ENCODE results near the gene CCDC9B.

Gene CCDC9B

GRCh38 chr15:40320409-40320808 lies 20.3 kb downstream of the CCDC9B start (continued):
- no peak for TF ChIP-seq CSRNP3 (CRISPR knock-in tag; IDR thresholded peaks at IDR 0.05)

GRCh38 chr15:40317580-40317979 lies 23.2 kb downstream of the CCDC9B start:
- ATAC-seq, result no peak
- TF ChIP-seq CSDC2 (CRISPR knock-in tag; IDR thresholded peaks at IDR 0.05) (no peak), TOX (CRISPR knock-in tag; IDR thresholded peaks at IDR 0.05; ENCODE audit: borderline replicate concordance) (no peak), POU6F1 (CRISPR knock-in tag; IDR thresholded peaks at IDR 0.05; ENCODE audit: borderline replicate concordance, low read depth) (no peak), ISL1 (CRISPR knock-in tag; IDR thresholded peaks at IDR 0.05) (no peak), RARB (CRISPR knock-in tag; IDR thresholded peaks at IDR 0.05) (no peak), SNAI2 (CRISPR knock-in tag; IDR thresholded peaks at IDR 0.05) (no peak), ESRRG (CRISPR knock-in tag; IDR thresholded peaks at IDR 0.05) (no peak), BACH2 (CRISPR knock-in tag; IDR thresholded peaks at IDR 0.05; ENCODE audit: borderline replicate concordance) (no peak), ZNF70 (CRISPR knock-in tag; IDR thresholded peaks at IDR 0.05) (no peak), TSHZ2 (CRISPR knock-in tag; IDR thresholded peaks at IDR 0.05) (no peak), OSR1 (CRISPR knock-in tag; IDR thresholded peaks at IDR 0.05) (no peak), ZFP3 (CRISPR knock-in tag; IDR thresholded peaks at IDR 0.05) (no peak), GLIS3 (CRISPR knock-in tag; IDR thresholded peaks at IDR 0.05) (no peak), ZNF8 (CRISPR knock-in tag; IDR thresholded peaks at IDR 0.05) (no peak), PATZ1 (CRISPR knock-in tag; IDR thresholded peaks at IDR 0.05; ENCODE audit: borderline replicate concordance) (no peak)

- TF ChIP-seq OSR1 (CRISPR knock-in tag; IDR thresholded peaks at IDR 0.05) (no peak), TOX (CRISPR knock-in tag; IDR thresholded peaks at IDR 0.05; ENCODE audit: borderline replicate concordance) (no peak), ISL1 (CRISPR knock-in tag; IDR thresholded peaks at IDR 0.05) (no peak), ZNF8 (CRISPR knock-in tag; IDR thresholded peaks at IDR 0.05) (no peak), TCF4 (CRISPR knock-in tag; IDR thresholded peaks at IDR 0.05; ENCODE audit: borderline replicate concordance) (no peak), SNAI2 (CRISPR knock-in tag; IDR thresholded peaks at IDR 0.05) (no peak), TSHZ2 (CRISPR knock-in tag; IDR thresholded peaks at IDR 0.05) (no peak), ZC3H10 (CRISPR knock-in tag; IDR thresholded peaks at IDR 0.05) (no peak), BACH2 (CRISPR knock-in tag; IDR thresholded peaks at IDR 0.05; ENCODE audit: borderline replicate concordance) (no peak), CREB5 (CRISPR knock-in tag; IDR thresholded peaks at IDR 0.05; ENCODE audit: low read depth) (no peak)
- ATAC-seq, result no peak
Measured at GRCh38 chr15:40316931-40317330, 23.8 kb downstream of the CCDC9B start.

All from SK-N-SH treated with all-trans-retinoic acid at 6 μM for 48 hours (cell line).